GOT3 (cell line): ENCODE data around the gene CDV3.

Experiments used
- DNase-seq: peaks from one replicate; lab custom pipeline; 2025; ENCODE audit warnings: mixed read lengths; lab: John Stamatoyannopoulos, UW

Gene CDV3

GRCh38 chr3:133568294-133569014 lies 5.0 kb upstream of the CDV3 start:
- DNase-seq: no peak

DNA sequence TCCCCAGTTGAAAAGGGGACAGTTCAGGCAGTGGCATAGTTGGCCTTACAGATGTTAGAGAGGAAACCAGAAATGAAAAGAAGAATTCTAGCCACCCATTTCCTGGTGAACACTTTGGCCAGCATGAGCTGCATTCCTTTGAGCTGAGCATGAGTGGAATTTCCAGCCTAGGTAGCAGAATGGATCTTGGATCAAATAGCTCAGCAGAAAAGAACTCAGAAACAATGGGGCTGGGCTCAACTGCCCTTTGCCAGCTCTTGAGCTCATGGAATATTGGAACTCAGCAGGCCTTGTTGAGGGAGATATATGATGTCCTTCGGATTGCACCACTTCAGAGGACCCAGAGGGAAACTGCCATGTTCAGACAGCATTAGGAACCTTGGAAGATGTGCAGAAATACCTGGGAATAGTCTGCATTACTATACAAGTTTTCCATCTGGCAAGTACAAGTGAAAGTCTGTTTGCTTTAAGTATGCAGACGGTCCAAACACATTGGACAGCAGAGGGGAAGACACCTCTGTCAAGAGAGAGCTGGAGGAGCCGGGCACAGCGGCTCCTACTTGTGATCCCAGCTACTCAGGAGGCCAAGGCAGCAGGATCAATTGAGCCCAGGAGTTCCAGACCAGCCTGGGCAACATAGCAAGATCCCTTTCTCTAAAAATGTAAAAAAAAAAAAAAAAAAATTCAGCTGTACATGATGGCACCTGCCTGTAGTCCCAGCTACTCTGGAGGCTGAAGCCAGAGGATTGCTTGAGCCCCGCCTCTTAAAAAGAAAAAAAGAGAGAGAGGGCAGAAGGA lies 3.1 kb upstream of the CDV3 start:
- no peak for DNase-seq

DNA sequence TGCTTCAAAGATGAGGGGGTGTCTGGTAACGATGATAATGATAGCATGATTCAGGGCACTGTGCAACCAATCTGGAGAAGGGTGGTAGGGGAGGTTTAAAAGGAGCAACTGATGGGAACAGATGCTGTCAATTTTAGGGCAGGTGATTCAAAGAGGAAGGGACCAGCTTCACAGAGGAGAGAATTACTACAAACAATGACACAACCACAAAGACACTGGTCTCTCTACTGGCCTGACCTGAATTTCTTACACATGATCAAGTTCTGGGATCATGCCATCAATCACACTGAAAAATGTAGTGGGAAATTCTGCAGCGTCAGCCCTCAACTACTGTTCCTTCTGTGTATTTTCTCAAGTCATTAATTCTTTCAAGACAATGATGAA lies 2.6 kb upstream of the CDV3 start:
- no peak for DNase-seq

GRCh38 chr3:133572158-133573053 lies 1.1 kb upstream of the CDV3 start:
- DNase-seq: no peak

GRCh38 chr3:133573054-133573628 lies 345 bp upstream of the CDV3 start:
- DNase-seq: no peak

GRCh38 chr3:133574260-133574881 lies 885 bp downstream of the CDV3 start:
- no peak for DNase-seq

- DNase-seq: no peak
Measured at GRCh38 chr3:133575086-133575485, 1.6 kb downstream of the CDV3 start.

GRCh38 chr3:133576169-133576568 lies 2.7 kb downstream of the CDV3 start:
- DNase-seq: no peak

GRCh38 chr3:133578548-133579191 lies 5.2 kb downstream of the CDV3 start:
- DNase-seq: no peak

DNA sequence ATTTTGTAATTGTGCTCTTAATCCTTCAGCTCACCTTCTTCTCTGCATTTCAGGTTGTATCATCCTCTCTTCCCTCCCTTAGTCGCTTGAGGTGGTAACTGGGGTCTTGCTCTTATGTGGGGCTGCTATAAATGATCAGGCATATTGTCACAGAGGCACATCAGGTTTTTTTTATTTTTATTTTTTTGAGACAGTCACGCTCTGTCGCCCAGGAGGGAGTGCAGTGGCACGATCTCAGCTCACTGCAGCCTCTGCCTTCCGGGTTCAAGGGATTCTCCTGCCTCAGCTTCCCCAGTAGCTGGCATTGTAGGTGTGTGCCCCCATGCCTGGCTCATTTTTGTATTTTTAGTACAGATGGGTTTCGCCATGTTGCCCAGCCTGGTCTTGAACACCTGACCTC lies 9.9 kb downstream of the CDV3 start:
- no peak for DNase-seq

DNA sequence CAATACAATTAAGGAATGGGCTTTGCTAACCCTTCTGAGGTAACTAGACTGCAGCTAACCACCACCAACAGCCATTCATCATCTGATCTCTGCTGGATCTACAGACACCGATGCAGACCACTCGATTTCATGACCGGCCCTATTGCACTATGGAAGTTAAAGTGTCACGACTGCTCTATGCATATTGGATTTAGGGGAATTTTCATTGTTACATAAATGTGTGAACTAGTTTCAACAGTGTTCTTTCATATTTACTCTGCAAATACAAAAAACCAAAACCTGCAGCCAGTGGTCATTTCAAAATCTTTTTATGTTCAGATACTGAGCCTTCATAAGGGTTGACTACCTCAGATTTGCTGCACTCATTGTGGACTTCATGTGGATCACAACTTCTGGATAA lies 14.5 kb downstream of the CDV3 start:
- no peak for DNase-seq

GRCh38 chr3:133588784-133589465 lies 15.4 kb downstream of the CDV3 start:
- no peak for DNase-seq

- no peak for DNase-seq
Measured at GRCh38 chr3:133589503-133589902, 16.0 kb downstream of the CDV3 start.

DNA sequence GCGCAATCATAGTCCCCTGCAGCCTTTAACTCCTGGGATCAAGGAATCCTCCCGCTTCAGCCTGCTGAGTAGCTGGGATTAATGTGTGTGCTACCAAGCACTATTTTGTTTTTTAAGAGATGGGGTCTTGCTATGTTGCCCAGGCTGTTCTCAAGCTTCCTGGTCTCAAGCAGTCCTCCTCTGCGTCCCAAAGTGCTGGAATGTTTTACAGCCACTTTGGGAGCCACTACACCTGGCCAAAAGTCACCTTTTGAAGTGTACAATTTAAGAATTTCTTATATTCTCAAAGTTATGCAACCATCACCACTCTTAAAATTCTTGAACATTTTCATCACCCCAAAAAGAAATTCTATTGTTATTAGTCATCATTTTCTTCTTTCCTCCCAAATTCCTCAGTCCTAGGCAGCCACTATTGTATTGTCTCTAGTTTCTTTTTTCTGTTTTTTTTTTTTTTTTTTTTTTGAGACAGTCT lies 17.8 kb downstream of the CDV3 start:
- no peak for DNase-seq

DNA sequence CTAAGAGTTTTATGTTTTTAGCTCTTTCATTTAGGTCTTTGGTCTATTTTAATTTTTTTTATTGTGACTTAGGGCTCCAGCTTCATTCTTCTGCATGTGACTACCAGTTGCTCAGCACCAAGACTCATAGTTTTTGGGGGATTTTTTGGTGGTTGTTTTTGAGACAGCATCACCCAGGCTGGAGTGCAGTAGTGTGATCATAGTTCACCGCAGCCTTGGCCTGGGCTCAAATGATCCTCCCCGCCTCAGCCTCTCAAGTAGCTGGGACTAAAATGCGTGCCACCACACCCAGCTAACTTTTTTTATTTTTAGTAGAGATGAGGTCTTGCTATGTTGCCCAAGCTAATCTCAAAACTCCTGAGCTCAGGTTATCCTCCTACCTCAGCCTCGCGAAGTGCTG lies 19.4 kb downstream of the CDV3 start:
- no peak for DNase-seq

DNA sequence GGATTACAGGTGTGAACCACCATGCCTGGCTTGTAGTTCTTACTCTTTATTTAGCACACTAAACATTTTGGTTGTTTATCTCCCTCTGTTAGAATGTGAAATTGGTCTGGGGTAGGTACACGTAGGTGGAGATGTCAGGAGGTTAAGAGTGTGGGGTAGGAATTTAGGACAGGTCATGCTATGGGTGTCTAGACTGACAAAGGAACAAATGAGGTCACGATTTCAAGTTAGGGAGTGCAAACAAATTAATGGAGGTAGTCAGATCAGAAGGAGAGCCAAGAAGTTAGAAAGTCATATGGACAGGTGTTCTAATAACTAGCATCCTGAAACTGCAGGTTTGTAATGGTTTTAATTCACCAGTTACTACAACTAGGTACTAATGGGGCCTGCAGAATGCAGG lies 19.8 kb downstream of the CDV3 start:
- no peak for DNase-seq

DNA sequence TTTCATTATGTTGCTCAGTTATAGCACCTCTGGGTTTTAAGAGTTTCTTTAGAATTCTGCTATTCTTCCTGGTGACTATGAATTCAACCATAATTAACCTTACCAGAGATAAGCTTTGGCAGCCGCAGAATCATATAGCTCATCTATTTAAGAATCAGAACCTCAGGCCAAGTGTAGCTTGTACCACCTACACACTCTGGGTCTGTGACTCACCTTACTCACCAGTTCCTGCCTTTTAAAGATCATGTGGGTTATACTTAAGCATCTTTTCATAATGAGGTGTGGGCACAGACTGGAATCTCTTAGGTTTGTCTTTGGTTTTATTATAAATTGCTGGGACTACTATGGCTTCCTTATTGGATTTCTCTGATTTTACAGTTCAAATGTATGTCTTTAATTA lies 21.9 kb downstream of the CDV3 start:
- DNase-seq: no peak

DNA sequence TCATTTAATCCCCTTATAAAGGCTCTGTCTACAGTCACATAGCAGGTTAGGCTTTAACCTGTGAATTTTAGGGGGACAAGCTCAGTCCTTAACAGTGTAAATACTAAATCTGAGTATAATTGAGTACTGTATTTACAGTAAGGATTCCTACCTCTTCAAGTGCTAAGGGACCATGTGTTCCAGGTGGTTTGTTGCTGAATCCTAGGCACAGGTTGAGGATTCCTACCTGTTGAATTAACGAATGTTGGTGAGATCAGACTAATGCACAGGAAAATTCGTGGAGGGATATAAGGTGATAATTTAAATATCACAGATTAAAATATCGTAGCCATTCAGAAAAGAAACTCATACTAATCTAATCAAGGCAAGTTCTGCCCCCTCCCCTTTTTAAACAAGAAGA lies 24.9 kb downstream of the CDV3 start:
- DNase-seq: no peak

GRCh38 chr3:133599280-133599679 lies 25.8 kb downstream of the CDV3 start:
- DNase-seq: no peak

DNA sequence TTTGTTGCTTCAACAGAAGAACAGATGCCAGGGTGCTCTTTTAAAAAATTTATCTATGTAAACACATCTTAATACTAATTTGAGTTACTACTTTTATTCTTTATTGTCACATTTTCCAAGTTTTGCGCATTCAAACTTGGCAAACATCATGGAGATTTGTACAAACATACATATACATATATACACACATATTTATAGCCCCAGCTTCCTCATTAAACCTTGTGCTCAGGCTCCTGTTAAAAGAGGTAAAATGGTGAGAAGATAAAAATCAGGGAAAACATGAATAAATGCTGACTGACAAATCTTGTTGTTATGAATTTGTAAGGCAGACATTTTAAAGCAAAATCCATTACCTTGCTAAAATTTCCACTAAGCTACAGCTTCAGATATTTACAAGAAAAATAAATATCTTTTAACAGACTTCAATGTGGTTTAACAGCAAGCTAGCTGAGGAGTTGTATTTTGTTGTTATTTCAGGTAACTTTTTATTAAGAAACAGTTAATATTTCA lies 27.1 kb downstream of the CDV3 start:
- DNase-seq: no peak
